Neural cell (in vitro differentiated cells): ENCODE data around the gene CACNA1A. TPM values are rescaled to one million over a fixed set of nuclear protein-coding genes. Genes with fewer than 3 reads are reported as not detected.

Experiments
- H2AFZ ChIP-seq: fragments of 200-600, 300-800 bp; sonication (generic), shearing (Covaris generic); 2 replicates; pipeline ENCODE4 v1.6.0; 2014; ENCODE audit warnings: low read depth, mild to moderate bottlenecking, antibody characterized with exemption, low read length, moderate library complexity
- H3F3A ChIP-seq: fragments of 200-600 bp; shearing (Covaris generic); 2 replicates; pipeline ENCODE4 v1.6.1; 2016; ENCODE audit warnings: mild to moderate bottlenecking, moderate library complexity, mixed read lengths, antibody characterized with exemption, low read length; ENCODE audit not compliant: insufficient read depth, poor library complexity, severe bottlenecking
- H3K27ac ChIP-seq: fragments of 200-600, 300-800 bp; sonication (generic), shearing (Covaris generic); 2 replicates; pipeline ENCODE4 v1.5.1; 2014; ENCODE audit warnings: mild to moderate bottlenecking, low read length, moderate library complexity
- H3K27me3 ChIP-seq: fragments of 300-800, 200-600 bp; sonication (generic), shearing (Covaris generic); 2 replicates; pipeline ENCODE4 v1.6.0; 2014; ENCODE audit warnings: mild to moderate bottlenecking, low read depth, low read length, moderate library complexity; ENCODE audit not compliant: insufficient read depth
- H3K36me3 ChIP-seq: fragments of 300-800, 200-600 bp; sonication (generic), shearing (Covaris generic); 2 replicates; pipeline ENCODE4 v1.5.1; 2014; ENCODE audit warnings: mild to moderate bottlenecking, antibody characterized with exemption, low read length, moderate library complexity; ENCODE audit not compliant: insufficient read depth
- H3K4me2 ChIP-seq: fragments of 300-800, 200-600 bp; sonication (generic), shearing (Covaris generic); 2 replicates; pipeline ENCODE4 v1.6.0; 2014; ENCODE audit warnings: mild to moderate bottlenecking, low read length
- H3K4me3 ChIP-seq: fragments of 300-800, 200-600 bp; sonication (generic), shearing (Covaris generic); 2 replicates; pipeline ENCODE4 v1.5.1; 2014; ENCODE audit warnings: mild to moderate bottlenecking, low read length, moderate library complexity
- H3K79me2 ChIP-seq: fragments of 200-600 bp; shearing (Covaris generic); replicated peaks from 2 replicates; pipeline ENCODE4 v1.6.0; 2014; ENCODE audit warnings: mild to moderate bottlenecking, low read length, moderate library complexity; ENCODE audit not compliant: insufficient read depth
- H3K9ac ChIP-seq: fragments of 300-800, 200-600 bp; sonication (generic), shearing (Covaris generic); 2 replicates; pipeline ENCODE4 v1.6.1; 2016; ENCODE audit warnings: mild to moderate bottlenecking, low read length, mixed read lengths
- H3K9me2 ChIP-seq: fragments of 200-600 bp; shearing (Covaris generic); 2 replicates; pipeline ENCODE4 v1.6.1; 2016; ENCODE audit warnings: mild to moderate bottlenecking, low read length, mixed read lengths; ENCODE audit not compliant: insufficient read depth
- H3K9me3 ChIP-seq: fragments of 200-600, 300-800 bp; sonication (generic), shearing (Covaris generic); 2 replicates; pipeline ENCODE4 v1.6.1; 2016; ENCODE audit warnings: mild to moderate bottlenecking, mixed run types, low read length, moderate library complexity, mixed read lengths
- H4K20me1 ChIP-seq: fragments of 200-600 bp; shearing (Covaris generic); 2 replicates; pipeline ENCODE4 v1.6.1; 2016; ENCODE audit warnings: mild to moderate bottlenecking, mixed run types; ENCODE audit not compliant: insufficient read depth
- EP300 ChIP-seq: fragments of 450-650 bp; conservative IDR thresholded peaks from 2 replicates; pipeline ENCODE4 v1.6.1; 2014; ENCODE audit warnings: antibody characterized with exemption, mild to moderate bottlenecking, moderate library complexity; ENCODE audit not compliant: poor library complexity, severe bottlenecking
- EZH2 ChIP-seq: fragments of 200-600, 300-800 bp; shearing (Covaris generic), sonication (generic); IDR thresholded peaks from 2 replicates; pipeline ENCODE4 v1.6.1; 2014; ENCODE audit warnings: antibody characterized with exemption, low read length, borderline replicate concordance, mild to moderate bottlenecking; ENCODE audit not compliant: insufficient read depth, poor library complexity, severe bottlenecking
- MXI1 ChIP-seq: fragments of 450-650 bp; conservative IDR thresholded peaks from 2 replicates; pipeline ENCODE4 v1.6.1; 2014; ENCODE audit warnings: antibody characterized with exemption, mild to moderate bottlenecking; ENCODE audit not compliant: poor library complexity, severe bottlenecking
- POLR2AphosphoS5 ChIP-seq: IDR thresholded peaks from 2 replicates; pipeline ENCODE4 v1.6.1; 2012
- RAD21 ChIP-seq: fragments of 450-650 bp; conservative IDR thresholded peaks from 2 replicates; pipeline ENCODE4 v1.6.1; 2014; ENCODE audit warnings: antibody characterized with exemption, mild to moderate bottlenecking, moderate library complexity
- SMC3 ChIP-seq: fragments of 450-650 bp; conservative IDR thresholded peaks from 2 replicates; pipeline ENCODE4 v1.6.1; 2014; ENCODE audit warnings: antibody characterized with exemption, mild to moderate bottlenecking, moderate library complexity; ENCODE audit not compliant: poor library complexity
- TAF1 ChIP-seq: IDR thresholded peaks from 2 replicates; pipeline ENCODE4 v1.6.1; 2012; ENCODE audit warnings: low read depth
- polyA plus RNA-seq: library from polyadenylated mRNA; depleted of rRNA; stranded (reverse); fragments of >200 nt; gene quantifications from 2 replicates; pipeline ENCODE4 v1.2.3, GENCODE V29; 2014
- TF ChIP-seq, protein P1 (sequence below): IDR thresholded peaks from 2 replicates; pipeline ENCODE4 v1.6.1; 2012; ENCODE audit warnings: borderline replicate concordance
- TF ChIP-seq, protein P2 (sequence below): fragments of 450-650 bp; IDR thresholded peaks from 2 replicates; pipeline ENCODE4 v1.5.1; 2014; ENCODE audit warnings: antibody characterized with exemption, mild to moderate bottlenecking, moderate library complexity; ENCODE audit not compliant: poor library complexity, severe bottlenecking

Gene CACNA1A
- polyA plus RNA-seq, 1 donor from 2014 or later = 6.9 TPM

- Histone ChIP-seq H3K27ac (no peak overlapping the region), H4K20me1 (no peaks in the 10 kb centered on the region), H3K9ac (no peak overlapping the region), H3K4me2 (no peak overlapping the region), H3K36me3 (no peaks in the 10 kb centered on the region), H3K9me3 (no peaks in the 10 kb centered on the region), H3F3A (no peaks in the 10 kb centered on the region), H3K4me3 (no peak overlapping the region), H2AFZ (no peak overlapping the region), H3K27me3 (no peaks in the 10 kb centered on the region), H3K79me2 (no peaks in the 10 kb centered on the region), H3K9me2 (no peaks in the 10 kb centered on the region)
- no peak for TF ChIP-seq MXI1
- TF ChIP-seq TAF1 = no peak
- TF ChIP-seq, protein P1, sequence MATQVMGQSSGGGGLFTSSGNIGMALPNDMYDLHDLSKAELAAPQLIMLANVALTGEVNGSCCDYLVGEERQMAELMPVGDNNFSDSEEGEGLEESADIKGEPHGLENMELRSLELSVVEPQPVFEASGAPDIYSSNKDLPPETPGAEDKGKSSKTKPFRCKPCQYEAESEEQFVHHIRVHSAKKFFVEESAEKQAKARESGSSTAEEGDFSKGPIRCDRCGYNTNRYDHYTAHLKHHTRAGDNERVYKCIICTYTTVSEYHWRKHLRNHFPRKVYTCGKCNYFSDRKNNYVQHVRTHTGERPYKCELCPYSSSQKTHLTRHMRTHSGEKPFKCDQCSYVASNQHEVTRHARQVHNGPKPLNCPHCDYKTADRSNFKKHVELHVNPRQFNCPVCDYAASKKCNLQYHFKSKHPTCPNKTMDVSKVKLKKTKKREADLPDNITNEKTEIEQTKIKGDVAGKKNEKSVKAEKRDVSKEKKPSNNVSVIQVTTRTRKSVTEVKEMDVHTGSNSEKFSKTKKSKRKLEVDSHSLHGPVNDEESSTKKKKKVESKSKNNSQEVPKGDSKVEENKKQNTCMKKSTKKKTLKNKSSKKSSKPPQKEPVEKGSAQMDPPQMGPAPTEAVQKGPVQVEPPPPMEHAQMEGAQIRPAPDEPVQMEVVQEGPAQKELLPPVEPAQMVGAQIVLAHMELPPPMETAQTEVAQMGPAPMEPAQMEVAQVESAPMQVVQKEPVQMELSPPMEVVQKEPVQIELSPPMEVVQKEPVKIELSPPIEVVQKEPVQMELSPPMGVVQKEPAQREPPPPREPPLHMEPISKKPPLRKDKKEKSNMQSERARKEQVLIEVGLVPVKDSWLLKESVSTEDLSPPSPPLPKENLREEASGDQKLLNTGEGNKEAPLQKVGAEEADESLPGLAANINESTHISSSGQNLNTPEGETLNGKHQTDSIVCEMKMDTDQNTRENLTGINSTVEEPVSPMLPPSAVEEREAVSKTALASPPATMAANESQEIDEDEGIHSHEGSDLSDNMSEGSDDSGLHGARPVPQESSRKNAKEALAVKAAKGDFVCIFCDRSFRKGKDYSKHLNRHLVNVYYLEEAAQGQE = no peak
- TF ChIP-seq POLR2AphosphoS5 = no peak
- no peak for TF ChIP-seq EP300
Measured at GRCh38 chr19:13521066-13521465, 14.8 kb upstream of the CACNA1A start.

DNA sequence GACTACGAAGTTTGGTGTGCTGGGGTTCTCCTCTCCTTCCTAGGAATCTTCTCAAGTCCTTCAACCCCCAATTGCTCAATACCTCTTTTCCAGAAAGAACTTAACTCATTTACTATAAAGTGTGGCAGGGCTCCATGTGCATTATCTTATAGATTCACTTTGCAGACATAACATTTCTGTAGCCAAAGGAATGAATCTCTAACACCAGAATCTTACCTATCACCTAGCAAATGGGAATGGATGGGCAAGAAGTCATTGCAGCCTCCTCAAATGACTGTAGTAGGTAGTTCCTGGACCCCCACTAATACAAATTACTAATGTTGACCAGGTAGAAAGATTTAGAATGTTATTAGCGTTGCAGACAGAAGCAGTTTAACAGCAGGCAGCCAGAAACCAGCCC, 5.7 kb upstream of the CACNA1A start:
- no peak overlapping the region for H3K4me3 ChIP-seq
- H3F3A ChIP-seq = no peaks in the 10 kb centered on the region
- no peaks in the 10 kb centered on the region for H3K79me2 ChIP-seq
- H3K4me2 ChIP-seq = no peak overlapping the region
- H3K27me3 ChIP-seq = peaks cover 14% of the 10 kb centered on the region
- H3K9me2 ChIP-seq = no peaks in the 10 kb centered on the region
- no peaks in the 10 kb centered on the region for H4K20me1 ChIP-seq
- H3K36me3 ChIP-seq = no peaks in the 10 kb centered on the region
- H3K27ac ChIP-seq = no peak overlapping the region
- no peaks in the 10 kb centered on the region for H3K9me3 ChIP-seq
- no peak overlapping the region for H2AFZ ChIP-seq
- TF ChIP-seq EP300 (no peak), SMC3 (no peak), TAF1 (no peak), MXI1 (no peak), POLR2AphosphoS5 (no peak), EZH2 (no peak), RAD21 (no peak)
- TF ChIP-seq, protein P1 = no peak
- TF ChIP-seq, protein P2, sequence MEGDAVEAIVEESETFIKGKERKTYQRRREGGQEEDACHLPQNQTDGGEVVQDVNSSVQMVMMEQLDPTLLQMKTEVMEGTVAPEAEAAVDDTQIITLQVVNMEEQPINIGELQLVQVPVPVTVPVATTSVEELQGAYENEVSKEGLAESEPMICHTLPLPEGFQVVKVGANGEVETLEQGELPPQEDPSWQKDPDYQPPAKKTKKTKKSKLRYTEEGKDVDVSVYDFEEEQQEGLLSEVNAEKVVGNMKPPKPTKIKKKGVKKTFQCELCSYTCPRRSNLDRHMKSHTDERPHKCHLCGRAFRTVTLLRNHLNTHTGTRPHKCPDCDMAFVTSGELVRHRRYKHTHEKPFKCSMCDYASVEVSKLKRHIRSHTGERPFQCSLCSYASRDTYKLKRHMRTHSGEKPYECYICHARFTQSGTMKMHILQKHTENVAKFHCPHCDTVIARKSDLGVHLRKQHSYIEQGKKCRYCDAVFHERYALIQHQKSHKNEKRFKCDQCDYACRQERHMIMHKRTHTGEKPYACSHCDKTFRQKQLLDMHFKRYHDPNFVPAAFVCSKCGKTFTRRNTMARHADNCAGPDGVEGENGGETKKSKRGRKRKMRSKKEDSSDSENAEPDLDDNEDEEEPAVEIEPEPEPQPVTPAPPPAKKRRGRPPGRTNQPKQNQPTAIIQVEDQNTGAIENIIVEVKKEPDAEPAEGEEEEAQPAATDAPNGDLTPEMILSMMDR = no peak
- no peak overlapping the region for H3K9ac ChIP-seq
